Prostate gland (tissue), 2 donors: ENCODE data around the gene HENMT1.

ENCODE experiments used
- POLR2A ChIP-seq: fragments of 450-650 bp; IDR thresholded peaks from one replicate; pipeline ENCODE4 v1.6.1; 2016; ENCODE audit warnings: antibody characterized with exemption, mild to moderate bottlenecking
- POLR2AphosphoS5 ChIP-seq: sonication (generic); formaldehyde crosslinking; IDR thresholded peaks from one replicate; pipeline ENCODE4 v1.6.1; 2017; ENCODE audit warnings: antibody characterized with exemption
- TF ChIP-seq, protein P1 (sequence below), 4 experiments: fragments of 200-600 bp in 2 of 4; fragments of 450-650 bp in 2 of 4; sonication (generic) in 2 of 4; IDR thresholded peaks; 1 replicate in 3 of 4; 2 replicates in 1 of 4; pipeline ENCODE4 v1.5.1; 2016 to 2019; ENCODE audit warnings: antibody characterized with exemption in 4 of 4, mild to moderate bottlenecking in 2 of 4, moderate library complexity in 2 of 4

DNA sequence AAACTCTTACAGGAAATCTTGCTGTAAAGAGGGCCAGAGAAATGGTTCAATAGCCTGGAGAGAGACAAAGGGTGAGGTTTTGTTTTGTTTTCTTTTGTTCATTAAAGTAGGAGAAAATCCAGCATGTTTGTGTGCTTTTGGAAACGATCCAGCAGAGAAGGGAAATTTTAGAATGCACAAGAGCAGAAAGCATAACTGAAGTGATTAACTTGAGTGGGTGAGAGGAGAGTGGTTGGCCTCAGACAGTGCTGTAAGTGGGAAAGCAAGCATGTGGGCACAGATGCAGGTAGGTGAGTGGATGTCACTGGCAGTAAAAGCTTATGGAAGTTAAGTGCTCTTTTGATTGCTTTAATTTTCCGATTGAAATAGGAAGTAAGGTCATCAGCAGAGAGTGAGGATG, 50.8 kb downstream of the HENMT1 start:
- TF ChIP-seq POLR2A, result no peak
- TF ChIP-seq, protein P1, sequence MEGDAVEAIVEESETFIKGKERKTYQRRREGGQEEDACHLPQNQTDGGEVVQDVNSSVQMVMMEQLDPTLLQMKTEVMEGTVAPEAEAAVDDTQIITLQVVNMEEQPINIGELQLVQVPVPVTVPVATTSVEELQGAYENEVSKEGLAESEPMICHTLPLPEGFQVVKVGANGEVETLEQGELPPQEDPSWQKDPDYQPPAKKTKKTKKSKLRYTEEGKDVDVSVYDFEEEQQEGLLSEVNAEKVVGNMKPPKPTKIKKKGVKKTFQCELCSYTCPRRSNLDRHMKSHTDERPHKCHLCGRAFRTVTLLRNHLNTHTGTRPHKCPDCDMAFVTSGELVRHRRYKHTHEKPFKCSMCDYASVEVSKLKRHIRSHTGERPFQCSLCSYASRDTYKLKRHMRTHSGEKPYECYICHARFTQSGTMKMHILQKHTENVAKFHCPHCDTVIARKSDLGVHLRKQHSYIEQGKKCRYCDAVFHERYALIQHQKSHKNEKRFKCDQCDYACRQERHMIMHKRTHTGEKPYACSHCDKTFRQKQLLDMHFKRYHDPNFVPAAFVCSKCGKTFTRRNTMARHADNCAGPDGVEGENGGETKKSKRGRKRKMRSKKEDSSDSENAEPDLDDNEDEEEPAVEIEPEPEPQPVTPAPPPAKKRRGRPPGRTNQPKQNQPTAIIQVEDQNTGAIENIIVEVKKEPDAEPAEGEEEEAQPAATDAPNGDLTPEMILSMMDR (IDR thresholded peaks at IDR 0.05), result no peak
- no peak for TF ChIP-seq POLR2AphosphoS5
